ENCODE results near the gene TTC9B. TPM values are rescaled to one million over a fixed set of nuclear protein-coding genes. Genes with fewer than 3 reads are reported as not detected.

Gene TTC9B
- total RNA-seq, 4 donors from 2014 or later = not detected

DNA sequence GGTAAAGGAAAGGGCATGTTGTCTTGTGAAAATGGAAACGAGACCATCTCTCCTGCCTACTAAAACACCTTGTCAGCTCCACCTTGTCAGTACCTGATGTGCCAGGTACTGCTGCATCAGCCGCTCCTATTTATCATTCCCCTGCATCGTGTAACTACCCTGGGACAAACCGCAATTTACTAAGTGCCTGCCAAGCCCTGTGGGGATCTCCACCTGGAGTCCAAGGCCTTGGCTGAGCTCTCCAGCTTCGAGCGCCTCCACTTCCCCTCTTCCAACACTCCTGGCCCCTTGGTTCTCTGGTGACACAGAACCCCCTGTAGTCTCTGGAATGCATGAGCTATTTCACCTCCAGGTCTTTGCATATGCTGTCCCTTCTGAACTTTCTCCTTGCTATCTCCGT, 34.2 kb upstream of the TTC9B start:
- TF ChIP-seq POLR2A (IDR thresholded peaks at IDR 0.05) (no peak), POLR2AphosphoS5 (IDR thresholded peaks at IDR 0.05) (no peak)
- TF ChIP-seq, protein P1, sequence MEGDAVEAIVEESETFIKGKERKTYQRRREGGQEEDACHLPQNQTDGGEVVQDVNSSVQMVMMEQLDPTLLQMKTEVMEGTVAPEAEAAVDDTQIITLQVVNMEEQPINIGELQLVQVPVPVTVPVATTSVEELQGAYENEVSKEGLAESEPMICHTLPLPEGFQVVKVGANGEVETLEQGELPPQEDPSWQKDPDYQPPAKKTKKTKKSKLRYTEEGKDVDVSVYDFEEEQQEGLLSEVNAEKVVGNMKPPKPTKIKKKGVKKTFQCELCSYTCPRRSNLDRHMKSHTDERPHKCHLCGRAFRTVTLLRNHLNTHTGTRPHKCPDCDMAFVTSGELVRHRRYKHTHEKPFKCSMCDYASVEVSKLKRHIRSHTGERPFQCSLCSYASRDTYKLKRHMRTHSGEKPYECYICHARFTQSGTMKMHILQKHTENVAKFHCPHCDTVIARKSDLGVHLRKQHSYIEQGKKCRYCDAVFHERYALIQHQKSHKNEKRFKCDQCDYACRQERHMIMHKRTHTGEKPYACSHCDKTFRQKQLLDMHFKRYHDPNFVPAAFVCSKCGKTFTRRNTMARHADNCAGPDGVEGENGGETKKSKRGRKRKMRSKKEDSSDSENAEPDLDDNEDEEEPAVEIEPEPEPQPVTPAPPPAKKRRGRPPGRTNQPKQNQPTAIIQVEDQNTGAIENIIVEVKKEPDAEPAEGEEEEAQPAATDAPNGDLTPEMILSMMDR (IDR thresholded peaks at IDR 0.05) = no peak
- no peak overlapping the region for H3K4me3 ChIP-seq
- WGBS = 46% methylated on average over 7 of the region's 7 CpGs
- H3K36me3 ChIP-seq = peaks cover 47% of the 10 kb centered on the region
- H3K27ac ChIP-seq = no peak overlapping the region
- H3K9me3 ChIP-seq = no peaks in the 10 kb centered on the region
- no peaks in the 10 kb centered on the region for H3K27me3 ChIP-seq
- DNase-seq (ENCODE audit: low spot score in 2 of 2) = no peak
- peaks cover 12% of the 10 kb centered on the region for H3K4me1 ChIP-seq

DNA sequence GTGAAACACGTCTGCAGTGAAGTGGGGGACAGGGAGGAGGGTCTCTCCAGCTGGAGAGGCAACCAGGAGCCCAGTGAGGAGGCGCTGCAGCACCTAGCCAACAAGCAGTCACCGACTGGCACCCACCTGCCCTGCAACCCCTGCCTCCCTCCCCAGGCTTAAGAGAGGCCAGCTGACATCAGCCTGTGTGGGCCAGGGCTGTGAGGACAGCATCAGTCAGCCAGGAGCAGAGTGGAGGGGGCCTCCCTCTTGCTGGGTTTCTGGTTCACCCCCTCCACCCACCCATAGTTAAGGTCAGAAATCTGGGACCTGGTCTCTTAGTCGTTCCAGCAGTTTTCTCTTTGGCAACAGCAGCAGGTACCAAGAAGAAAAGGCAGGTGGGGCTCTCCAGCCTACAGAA, 33.8 kb upstream of the TTC9B start:
- no peak overlapping the region for H3K27ac ChIP-seq
- no peak for TF ChIP-seq POLR2A (IDR thresholded peaks at IDR 0.05)
- no peak for TF ChIP-seq EP300 (IDR thresholded peaks at IDR 0.05)
- TF ChIP-seq POLR2AphosphoS5 (IDR thresholded peaks at IDR 0.05) = no peak
- TF ChIP-seq, protein P1 (IDR thresholded peaks at IDR 0.05) = no peak
- WGBS = 79% methylated on average over 4 of the region's 4 CpGs
- peaks cover 47% of the 10 kb centered on the region for H3K36me3 ChIP-seq
- peaks cover 9% of the 10 kb centered on the region for H3K4me1 ChIP-seq
- H3K9me3 ChIP-seq = no peaks in the 10 kb centered on the region
- no peak for DNase-seq (ENCODE audit: low spot score in 2 of 2)
- no peaks in the 10 kb centered on the region for H3K27me3 ChIP-seq
- H3K4me3 ChIP-seq = no peak overlapping the region

DNA sequence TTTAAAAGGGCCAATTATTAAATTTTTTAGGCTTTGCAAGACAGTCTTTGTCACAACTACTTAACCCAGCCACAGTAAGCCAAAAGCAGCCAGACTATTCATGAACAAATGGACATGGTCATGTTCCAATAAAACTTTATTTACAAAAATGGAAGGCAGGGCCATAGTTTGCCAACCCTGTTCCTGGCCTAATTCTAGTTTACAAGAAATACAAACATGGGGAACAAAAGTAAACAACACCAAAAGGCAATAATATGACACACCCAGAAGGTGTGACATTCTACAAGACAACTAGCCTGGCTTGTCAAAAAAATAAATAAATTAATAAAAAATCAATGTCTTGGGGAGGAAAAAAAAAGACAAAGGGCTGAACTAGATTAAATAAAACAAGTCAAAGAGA, 33.1 kb upstream of the TTC9B start:
- H3K36me3 ChIP-seq = peaks cover 41% of the 10 kb centered on the region
- DNase-seq (ENCODE audit: low spot score in 2 of 2) = no peak
- no peak overlapping the region for H3K27ac ChIP-seq
- no peaks in the 10 kb centered on the region for H3K27me3 ChIP-seq
- peaks cover 10% of the 10 kb centered on the region for H3K4me1 ChIP-seq
- H3K4me3 ChIP-seq = no peak overlapping the region
- no peaks in the 10 kb centered on the region for H3K9me3 ChIP-seq
- TF ChIP-seq POLR2AphosphoS5 (IDR thresholded peaks at IDR 0.05) (no peak), POLR2A (IDR thresholded peaks at IDR 0.05) (no peak), EP300 (IDR thresholded peaks at IDR 0.05) (no peak)
- TF ChIP-seq, protein P1 (IDR thresholded peaks at IDR 0.05) = no peak

DNA sequence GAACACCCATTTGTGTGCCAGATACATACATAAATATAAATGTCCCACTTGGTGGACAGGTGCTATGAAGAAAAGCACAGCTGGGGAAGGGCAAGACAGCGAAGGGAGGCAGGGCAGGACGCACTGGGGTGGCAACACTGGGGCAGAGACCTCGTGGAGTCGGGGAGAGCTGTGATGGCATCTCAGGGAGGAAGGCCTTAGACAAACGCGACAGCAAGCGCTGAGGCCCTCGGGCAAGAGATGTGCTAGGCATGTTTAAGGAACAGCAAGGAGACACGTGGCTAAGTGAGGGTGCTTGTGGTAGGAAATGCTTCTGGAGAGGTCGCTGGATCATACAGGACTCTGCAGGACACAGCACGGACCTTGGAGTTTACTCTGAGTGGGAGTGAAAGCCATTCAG, 31.6 kb upstream of the TTC9B start:
- Histone ChIP-seq H3K9me3 (no peaks in the 10 kb centered on the region), H3K4me1 (peaks cover 19% of the 10 kb centered on the region), H3K27me3 (no peaks in the 10 kb centered on the region), H3K27ac (no peak overlapping the region), H3K36me3 (peaks cover 26% of the 10 kb centered on the region), H3K4me3 (no peak overlapping the region)
- WGBS = 73% methylated on average over 11 of the region's 11 CpGs
- no peak for DNase-seq (ENCODE audit: low spot score in 2 of 2)
- no peak for TF ChIP-seq POLR2A (IDR thresholded peaks at IDR 0.05)
- TF ChIP-seq, protein P1 (IDR thresholded peaks at IDR 0.05) = no peak
- no peak for TF ChIP-seq POLR2AphosphoS5 (IDR thresholded peaks at IDR 0.05)
- TF ChIP-seq EP300 (IDR thresholded peaks at IDR 0.05) = no peak

DNA sequence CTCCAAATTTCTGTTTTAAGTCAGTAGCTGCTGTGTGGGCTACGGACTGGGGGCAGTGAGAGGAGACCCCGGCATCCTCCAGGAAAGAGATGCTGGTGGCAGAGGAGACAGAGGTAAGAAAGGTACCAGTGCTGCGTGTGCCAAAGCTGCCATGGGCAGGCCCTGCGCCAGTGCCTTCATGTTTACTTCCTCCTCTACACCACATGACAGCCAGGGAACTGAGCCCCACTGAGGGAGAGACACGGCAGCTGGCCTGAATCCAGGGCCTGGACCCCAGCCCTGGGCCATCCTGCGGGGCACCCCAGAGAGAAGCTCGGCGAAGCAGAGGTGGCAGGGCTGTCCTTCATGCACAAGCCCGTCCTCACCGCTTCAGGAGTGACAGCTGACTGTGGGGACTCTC, 31.0 kb upstream of the TTC9B start:
- TF ChIP-seq POLR2A (IDR thresholded peaks at IDR 0.05) (no peak), EP300 (IDR thresholded peaks at IDR 0.05) (no peak), POLR2AphosphoS5 (IDR thresholded peaks at IDR 0.05) (no peak)
- TF ChIP-seq, protein P1 (IDR thresholded peaks at IDR 0.05) = no peak
- Histone ChIP-seq H3K4me1 (peaks cover 19% of the 10 kb centered on the region), H3K27me3 (no peaks in the 10 kb centered on the region), H3K27ac (no peak overlapping the region), H3K9me3 (no peaks in the 10 kb centered on the region), H3K4me3 (no peak overlapping the region), H3K36me3 (peaks cover 20% of the 10 kb centered on the region)
- no peak for DNase-seq (ENCODE audit: low spot score in 2 of 2)
- WGBS = 79% methylated on average over 10 of the region's 10 CpGs
